ENCODE measurements around the gene GBP7. TPM values are rescaled to one million over a fixed set of nuclear protein-coding genes. Genes with fewer than 3 reads are reported as not detected.

Gene GBP7
- polyA plus RNA-seq, 3 donors, result not detected

- H3K4me2 ChIP-seq (replicated peaks; ENCODE audit: extremely low read depth, low read length, poor library complexity, severe bottlenecking), result no peak overlapping the region
- no peak overlapping the region for H3K4me3 ChIP-seq (replicated peaks in 1 of 3; ENCODE audit: low read depth in 2 of 3, low read length in 3 of 3)
- Mint-ChIP-seq H3K27me3 (ENCODE audit: low read depth in 3 of 3) (no peaks in the 10 kb centered on the region), H3K4me3 (peak overlapping the region in 1 of 2 donors; percentile 20), H3K9me3 (peaks cover 0 to 3% (median 0%) of the 10 kb centered on the region in 7 donors), H3K27ac (no peak overlapping the region), H3K36me3 (no peaks in the 10 kb centered on the region), H3K4me1 (peaks cover 2% of the 10 kb centered on the region)
- WGBS (ENCODE audit: insufficient coverage), result 82% methylated on average over 7 of the region's 10 CpGs
- intact Hi-C loops (cut with micrococcal nuclease), result loop anchor here in 1 of 2 donors (10.0 kb wide), 1 partner anchor 366 kb away; no protein-coding TSS in a partner anchor
- no peaks in the 10 kb centered on the region for H3K4me1 ChIP-seq (ENCODE audit: control insufficient read depth in 1 of 2, insufficient read depth in 2 of 2, low read length in 2 of 2)
- no peak overlapping the region for H3K27ac ChIP-seq (ENCODE audit: low read depth in 1 of 2, low read length in 2 of 2)
- no peaks in the 10 kb centered on the region for H3K36me3 ChIP-seq (replicated peaks in 1 of 2; ENCODE audit: control insufficient read depth in 1 of 2, insufficient read depth in 2 of 2, low read length in 2 of 2)
- H3K79me2 ChIP-seq (ENCODE audit: insufficient read depth, low read length), result no peaks in the 10 kb centered on the region
- H2AFZ ChIP-seq (ENCODE audit: insufficient read depth, low read depth, low read length, poor library complexity, severe bottlenecking), result no peak overlapping the region
- no peaks in the 10 kb centered on the region for H3K27me3 ChIP-seq (ENCODE audit: control insufficient read depth in 2 of 2, insufficient read depth in 2 of 2, low read length in 2 of 2)
- H4K20me1 ChIP-seq (ENCODE audit: insufficient read depth, low read length), result no peaks in the 10 kb centered on the region
- no peaks in the 10 kb centered on the region for H3K9me3 ChIP-seq (replicated peaks in 1 of 2; ENCODE audit: control insufficient read depth in 1 of 2, insufficient read depth in 1 of 2, low read length in 2 of 2)
- no peak for TF ChIP-seq CTCF (IDR thresholded peaks at IDR 0.05)
- H3K9ac ChIP-seq (ENCODE audit: insufficient read depth, low read length, poor library complexity, severe bottlenecking), result no peak overlapping the region
- no peak for DNase-seq
Observed at GRCh38 chr1:89088572-89088971, 87.2 kb downstream of the GBP7 start.

- no peaks in the 10 kb centered on the region for H3K4me1 ChIP-seq (ENCODE audit: control insufficient read depth in 1 of 2, insufficient read depth in 2 of 2, low read length in 2 of 2)
- no peak overlapping the region for H3K4me3 ChIP-seq (replicated peaks in 1 of 3; ENCODE audit: low read depth in 2 of 3, low read length in 3 of 3)
- no peaks in the 10 kb centered on the region for H3K9me3 ChIP-seq (replicated peaks in 1 of 2; ENCODE audit: control insufficient read depth in 1 of 2, insufficient read depth in 1 of 2, low read length in 2 of 2)
- no peak overlapping the region for H2AFZ ChIP-seq (ENCODE audit: insufficient read depth, low read depth, low read length, poor library complexity, severe bottlenecking)
- Mint-ChIP-seq H3K27ac (no peak overlapping the region), H3K36me3 (no peaks in the 10 kb centered on the region), H3K9me3 (peaks cover 0 to 3% (median 0%) of the 10 kb centered on the region in 7 donors), H3K27me3 (ENCODE audit: low read depth in 3 of 3) (no peaks in the 10 kb centered on the region), H3K4me3 (no peak overlapping the region), H3K4me1 (peaks cover 2% of the 10 kb centered on the region)
- no peaks in the 10 kb centered on the region for H4K20me1 ChIP-seq (ENCODE audit: insufficient read depth, low read length)
- no peak for DNase-seq
- H3K27me3 ChIP-seq (ENCODE audit: control insufficient read depth in 2 of 2, insufficient read depth in 2 of 2, low read length in 2 of 2), result no peaks in the 10 kb centered on the region
- no peaks in the 10 kb centered on the region for H3K79me2 ChIP-seq (ENCODE audit: insufficient read depth, low read length)
- 96% methylated on average over 5 of the region's 8 CpGs for WGBS (ENCODE audit: insufficient coverage)
- TF ChIP-seq CTCF (IDR thresholded peaks at IDR 0.05), result no peak
- no peak overlapping the region for H3K4me2 ChIP-seq (replicated peaks; ENCODE audit: extremely low read depth, low read length, poor library complexity, severe bottlenecking)
- H3K9ac ChIP-seq (ENCODE audit: insufficient read depth, low read length, poor library complexity, severe bottlenecking), result no peak overlapping the region
- intact Hi-C loops (cut with micrococcal nuclease), result loop anchor here in 1 of 2 donors (10.0 kb wide), 1 partner anchor 368 kb away; no protein-coding TSS in a partner anchor
- H3K36me3 ChIP-seq (replicated peaks in 1 of 2; ENCODE audit: control insufficient read depth in 1 of 2, insufficient read depth in 2 of 2, low read length in 2 of 2), result no peaks in the 10 kb centered on the region
- no peak overlapping the region for H3K27ac ChIP-seq (ENCODE audit: low read depth in 1 of 2, low read length in 2 of 2)
Observed at GRCh38 chr1:89087241-89087640, 88.6 kb downstream of the GBP7 start.
